Ureter (tissue), 1 donor: ENCODE results near the gene PIP4K2C. TPM values are rescaled to one million over a fixed set of nuclear protein-coding genes. Genes with fewer than 3 reads are reported as not detected.

Experiments
- DNase-seq: peaks from one replicate; pipeline ENCODE4 v3.0.0-alpha.2; 2020; ENCODE audit warnings: low spot score
- total RNA-seq: library from RNA; stranded (reverse); gene quantifications from one replicate; pipeline ENCODE4 v1.2.4, GENCODE V29; 2023
- donor health status: DM: yes; HTN: yes; CAD: no.

Gene PIP4K2C
- total RNA-seq, 1 donor from 2014 or later: 48.0 TPM

- DNase-seq: no peak
Measured at GRCh38 chr12:57621497-57622292, 30.7 kb downstream of the PIP4K2C start.

GRCh38 chr12:57622293-57623245 lies 31.6 kb downstream of the PIP4K2C start:
- no peak for DNase-seq

- DNase-seq: no peak
Measured at GRCh38 chr12:57623385-57623784, 32.4 kb downstream of the PIP4K2C start.

GRCh38 chr12:57623811-57624390 lies 32.9 kb downstream of the PIP4K2C start:
- no peak for DNase-seq

GRCh38 chr12:57624441-57625220 lies 33.6 kb downstream of the PIP4K2C start:
- no peak for DNase-seq

GRCh38 chr12:57625261-57626032 lies 34.5 kb downstream of the PIP4K2C start:
- no peak for DNase-seq

GRCh38 chr12:57626111-57626920 lies 35.3 kb downstream of the PIP4K2C start:
- peak; percentile 38 for DNase-seq

- no peak for DNase-seq
Measured at GRCh38 chr12:57626921-57627445, 36.0 kb downstream of the PIP4K2C start.

- DNase-seq: peak; percentile 44
Measured at GRCh38 chr12:57627501-57628279, 36.7 kb downstream of the PIP4K2C start.

- peak; percentile 38 for DNase-seq
Measured at GRCh38 chr12:57628280-57629191, 37.5 kb downstream of the PIP4K2C start.

GRCh38 chr12:57629897-57630471 lies 39.0 kb downstream of the PIP4K2C start:
- peak; percentile 31 for DNase-seq

- peak; percentile 28 for DNase-seq
Measured at GRCh38 chr12:57630891-57631433, 40.0 kb downstream of the PIP4K2C start.

- peak; percentile 42 for DNase-seq
Measured at GRCh38 chr12:57631566-57632072, 40.6 kb downstream of the PIP4K2C start.

- DNase-seq: peak; percentile 42
Measured at GRCh38 chr12:57632073-57632957, 41.3 kb downstream of the PIP4K2C start.

- peak; percentile 41 for DNase-seq
Measured at GRCh38 chr12:57632958-57633840, 42.2 kb downstream of the PIP4K2C start, which contains the start of gene B4GALNT1. Gene B4GALNT1, minus strand, starts transcription at chr12:57633201. Its CDS starts 1,069 bp downstream, at chr12:57632132.
